Upper lobe of left lung (tissue), 6 donors: Measurements from ENCODE around the gene GSTT2. TPM values are rescaled to one million over a fixed set of nuclear protein-coding genes. Genes with fewer than 3 reads are reported as not detected.
"Not testable (repeated sequence)": the region's sequence is repeated elsewhere in the genome, so short reads cannot be mapped to it uniquely, and the experiment has no call there.

ENCODE experiments used
- ATAC-seq, 2 donors: fragments of 200-7000 bp; cut with Tn5 transposase; one replicate each; pipeline ENCODE4 v1.9.1; 2022; ENCODE audit warnings: mild to moderate bottlenecking in 2 of 2, moderate library complexity in 2 of 2; ENCODE audit not compliant: low FRiP score in 2 of 2
- DNase-seq, 2 donors: peaks; one replicate each; pipeline ENCODE4 v3.0.0-alpha.2; 2019 to 2020
- H3K27ac ChIP-seq, 4 donors: fragments of 200-600 bp; sonication (generic); one replicate each; pipeline ENCODE4 v1.5.1; 2016 to 2019
- H3K27me3 ChIP-seq, 4 donors: fragments of 200-600 bp; sonication (generic); one replicate each; pipeline ENCODE4 v1.5.1; 2017 to 2019
- H3K36me3 ChIP-seq, 4 donors: fragments of 200-600 bp; sonication (generic); one replicate each; pipeline ENCODE4 v1.5.1; 2016 to 2019
- H3K4me1 ChIP-seq, 4 donors: fragments of 200-600 bp; sonication (generic); one replicate each; pipeline ENCODE4 v1.5.1; 2018 to 2019
- H3K4me3 ChIP-seq, 4 donors: fragments of 200-600 bp; sonication (generic); one replicate each; pipeline ENCODE4 v1.5.1; 2017 to 2019; ENCODE audit warnings: mild to moderate bottlenecking in 2 of 4, moderate library complexity in 1 of 4
- H3K9me3 ChIP-seq, 4 donors: fragments of 200-600 bp; sonication (generic); one replicate each; pipeline ENCODE4 v1.5.1; 2018 to 2019
- CTCF ChIP-seq, 6 experiments: fragments of 450-650 bp in 4 of 6; fragments of 200-600 bp in 2 of 6; sonication (generic) in 2 of 6; IDR thresholded peaks; one replicate each; pipeline ENCODE4 v1.5.1; 2016 to 2019; ENCODE audit warnings: antibody characterized with exemption in 6 of 6
- EP300 ChIP-seq, 4 donors: sonication (generic); formaldehyde crosslinking; IDR thresholded peaks; one replicate each; pipeline ENCODE4 v1.5.1; 2017; ENCODE audit warnings: antibody characterized with exemption in 4 of 4, control low read depth in 2 of 4
- POLR2A ChIP-seq, 4 donors: fragments of 450-650 bp; IDR thresholded peaks; one replicate each; pipeline ENCODE4 v1.5.1; 2016 to 2017; ENCODE audit warnings: antibody characterized with exemption in 4 of 4, mild to moderate bottlenecking in 2 of 4
- POLR2AphosphoS5 ChIP-seq, 2 donors: sonication (generic); formaldehyde crosslinking; IDR thresholded peaks; one replicate each; pipeline ENCODE4 v1.5.1; 2017; ENCODE audit warnings: antibody characterized with exemption in 2 of 2
- WGBS, 2 donors: methylation state at CpG; one replicate each; pipeline ENCODE4 v1.1.5; 2017 to 2018; 5-methylcytosine and 5-hydroxymethylcytosine counted together
- total RNA-seq, 6 donors: library from RNA; depleted of rRNA in 4 of 6; stranded (reverse); fragments of >200 nt in 4 of 6; gene quantifications; one replicate each; pipeline versions ENCODE4 v1.1.0 to v1.2.1, GENCODE V29; 2016 to 2021
- donor health status: DM: no; HTN: no; CAD: no; lungs with moderate emphysema.
- donor health status: DM: no; HTN: yes; CAD: no; lungs with severe emphysema.

Gene GSTT2
- under 1 TPM in 2 of 6 donors, not detected in 4; 0.29 to 0.88 TPM for total RNA-seq

DNA sequence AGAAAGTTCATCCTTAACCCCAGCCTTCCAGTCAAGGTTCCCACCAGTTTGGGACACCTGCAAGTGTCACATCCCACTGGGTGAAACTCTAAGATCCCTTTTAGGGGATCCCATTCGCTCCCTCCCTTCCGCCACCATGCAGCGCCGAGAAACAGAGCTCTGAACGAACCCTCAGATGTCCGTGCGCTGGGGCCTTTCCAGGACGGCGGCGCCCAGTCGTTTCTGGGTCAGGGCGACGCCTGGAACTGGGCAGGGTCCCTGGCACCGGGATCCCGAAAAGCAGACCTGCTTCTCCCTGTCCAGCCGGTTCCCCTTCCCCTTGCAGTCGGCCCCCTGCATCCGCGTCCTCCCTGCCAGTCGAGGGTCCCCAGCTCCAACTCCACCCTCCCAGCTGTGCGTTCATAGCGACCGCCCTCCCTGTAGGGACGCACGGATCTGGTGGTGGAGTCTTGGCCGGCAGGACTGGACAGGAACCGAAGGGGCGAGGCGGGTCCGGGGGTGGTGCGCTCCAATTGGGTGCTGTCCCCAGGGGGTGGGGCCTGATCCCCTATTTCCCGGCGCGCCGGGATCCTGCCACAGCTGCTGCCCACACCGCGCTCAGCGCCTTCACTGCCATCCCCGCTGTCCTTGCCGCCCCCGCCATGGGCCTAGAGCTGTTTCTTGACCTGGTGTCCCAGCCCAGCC lies at the start of gene GSTT2:
GSTT2 (plus strand) TSS at position 578 of the 684 bp plus-strand sequence.
- H3K4me1 ChIP-seq, H3K9me3 ChIP-seq, DNase-seq, H3K4me3 ChIP-seq, H3K36me3 ChIP-seq, H3K27me3 ChIP-seq, H3K27ac ChIP-seq: not testable (repeated sequence)
- no CpG with 5 or more reads among the region's 41 CpGs for WGBS, 2 donors
- peak; percentile 93 to 96 for ATAC-seq

DNA sequence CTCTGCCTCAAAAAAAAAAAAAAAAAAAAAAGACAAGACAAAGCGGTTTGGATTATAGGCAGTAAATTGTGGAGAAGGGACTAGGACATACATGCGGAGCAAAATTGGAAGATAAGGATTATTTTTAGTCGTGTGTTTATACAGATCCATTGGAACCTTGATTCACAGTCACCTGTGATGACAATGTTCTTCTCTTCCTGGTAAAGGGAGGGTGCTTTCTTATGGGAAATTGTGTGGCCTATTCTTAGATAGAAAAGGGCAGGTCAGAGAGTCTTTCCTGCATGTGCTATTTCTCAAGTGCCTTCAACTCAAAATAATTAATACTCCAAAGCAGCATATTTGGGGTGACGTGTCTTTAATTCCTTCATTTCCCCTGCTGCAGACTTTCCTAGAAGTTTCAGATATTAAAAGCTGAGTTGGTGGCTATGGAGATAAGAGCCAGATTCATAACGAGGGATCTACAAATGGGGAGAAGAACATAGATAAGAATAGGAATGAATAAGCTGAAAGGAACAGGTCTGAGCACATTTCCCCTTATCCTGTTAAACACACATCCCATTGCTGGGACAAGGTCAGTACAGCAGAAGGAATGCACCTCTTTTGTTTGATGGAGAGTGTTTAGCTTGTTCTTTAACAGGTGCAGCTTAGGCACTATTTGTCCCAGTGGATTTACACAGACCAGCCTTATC lies 41.5 kb upstream of the GSTT2 start:
- Histone ChIP-seq H3K9me3 (no peaks in the 10 kb centered on the region), H3K4me3 (no peak overlapping the region), H3K4me1 (peaks cover 0 to 7% (median 0%) of the 10 kb centered on the region in 4 donors), H3K27me3 (no peaks in the 10 kb centered on the region), H3K27ac (peak overlapping the region in 2 of 4 donors; percentile 52 to 64), H3K36me3 (no peaks in the 10 kb centered on the region)
- 64 to 71% methylated on average over 5 of the region's 5 CpGs for WGBS, 2 donors
- ATAC-seq (peak in 1 of 2 donors; percentile 78), DNase-seq (peak in 1 of 2 donors; percentile 22)
- TF ChIP-seq EP300 (IDR thresholded peaks at IDR 0.05): peak in 3 of 4 donors; percentile 68 to 86 (median 78)
- TF ChIP-seq POLR2AphosphoS5 (IDR thresholded peaks at IDR 0.05): peak; percentile 22 to 77
- TF ChIP-seq CTCF (IDR thresholded peaks at IDR 0.05): no peak

- DNase-seq (no peak), ATAC-seq (no peak)
- Histone ChIP-seq H3K27me3 (no peaks in the 10 kb centered on the region), H3K27ac (peak overlapping the region in 3 of 4 donors; percentile 40 to 64 (median 52)), H3K36me3 (no peaks in the 10 kb centered on the region), H3K4me3 (no peak overlapping the region), H3K4me1 (peaks cover 0 to 7% (median 0%) of the 10 kb centered on the region in 4 donors), H3K9me3 (no peaks in the 10 kb centered on the region)
- TF ChIP-seq POLR2A (IDR thresholded peaks at IDR 0.05): no peak
- no peak for TF ChIP-seq EP300 (IDR thresholded peaks at IDR 0.05)
- no peak for TF ChIP-seq POLR2AphosphoS5 (IDR thresholded peaks at IDR 0.05)
- TF ChIP-seq CTCF (IDR thresholded peaks at IDR 0.05): no peak
- 69 to 74% methylated on average over 3 of the region's 3 CpGs for WGBS, 2 donors
Measured at GRCh38 chr22:23939017-23939357, 40.9 kb upstream of the GSTT2 start.

GRCh38 chr22:23940166-23940565 lies 39.8 kb upstream of the GSTT2 start:
- DNase-seq, H3K4me3 ChIP-seq, H3K27me3 ChIP-seq, H3K9me3 ChIP-seq, H3K36me3 ChIP-seq, H3K27ac ChIP-seq, ATAC-seq, H3K4me1 ChIP-seq: not testable (repeated sequence)
- 92 to 100% methylated on average over 2 to 5 of the region's 14 CpGs for WGBS, 2 donors

- H3K27me3 ChIP-seq, H3K9me3 ChIP-seq, H3K27ac ChIP-seq, H3K4me3 ChIP-seq, DNase-seq, H3K4me1 ChIP-seq, ATAC-seq, H3K36me3 ChIP-seq: not testable (repeated sequence)
- WGBS, 2 donors: 35 to 80% methylated on average over 2 to 3 of the region's 3 CpGs
Measured at GRCh38 chr22:23947391-23947790, 32.5 kb upstream of the GSTT2 start.

- not testable (repeated sequence) for H3K4me1 ChIP-seq, H3K27me3 ChIP-seq, H3K36me3 ChIP-seq, ATAC-seq, H3K27ac ChIP-seq, H3K9me3 ChIP-seq, H3K4me3 ChIP-seq
- 82 to 91% methylated on average over 18 of the region's 18 CpGs for WGBS, 2 donors
- peak in 1 of 2 donors; percentile 52 for DNase-seq
Measured at GRCh38 chr22:23949764-23950163, 30.2 kb upstream of the GSTT2 start.

GRCh38 chr22:23951383-23951782 lies 28.6 kb upstream of the GSTT2 start:
- WGBS, 2 donors: 63 to 74% methylated on average over 1 to 2 of the region's 2 CpGs
- H3K27ac ChIP-seq, H3K4me1 ChIP-seq, ATAC-seq, H3K36me3 ChIP-seq, H3K9me3 ChIP-seq, H3K27me3 ChIP-seq, DNase-seq, H3K4me3 ChIP-seq: not testable (repeated sequence)

DNA sequence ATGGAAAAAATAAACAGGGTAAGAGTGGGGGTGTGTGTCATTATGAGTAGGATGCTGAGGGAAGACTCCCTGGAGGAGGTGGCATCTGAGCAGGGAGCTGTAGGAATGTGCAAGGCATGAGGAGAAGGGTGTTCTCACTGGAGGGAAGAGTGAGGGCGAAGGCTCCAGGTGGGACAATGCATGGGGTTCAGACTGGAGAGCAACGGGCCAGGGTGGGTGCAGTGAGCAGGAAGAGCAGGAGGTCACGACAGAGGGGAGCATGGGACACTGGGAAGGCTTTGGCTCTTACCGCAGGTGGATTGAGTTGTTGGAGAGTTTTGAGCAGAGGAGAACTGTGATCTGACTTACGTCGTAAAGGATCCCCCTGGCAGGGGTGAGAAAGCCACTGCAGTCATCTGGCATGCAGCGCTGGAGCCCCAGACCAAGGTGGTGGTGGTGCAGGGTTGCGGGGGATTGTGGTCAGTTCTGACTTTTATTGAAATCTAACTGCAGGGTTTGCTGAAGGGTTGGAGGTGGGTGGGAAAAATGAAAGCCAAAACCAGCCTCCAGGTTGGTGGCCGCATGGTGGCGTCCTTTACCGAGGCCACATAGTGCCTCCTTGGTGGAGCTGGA lies 27.0 kb upstream of the GSTT2 start:
- H3K27me3 ChIP-seq, ATAC-seq, H3K4me1 ChIP-seq, H3K27ac ChIP-seq, H3K36me3 ChIP-seq, H3K9me3 ChIP-seq, H3K4me3 ChIP-seq: not testable (repeated sequence)
- peak in 1 of 2 donors; percentile 22 for DNase-seq
- 64 to 78% methylated on average over 11 of the region's 11 CpGs for WGBS, 2 donors

DNA sequence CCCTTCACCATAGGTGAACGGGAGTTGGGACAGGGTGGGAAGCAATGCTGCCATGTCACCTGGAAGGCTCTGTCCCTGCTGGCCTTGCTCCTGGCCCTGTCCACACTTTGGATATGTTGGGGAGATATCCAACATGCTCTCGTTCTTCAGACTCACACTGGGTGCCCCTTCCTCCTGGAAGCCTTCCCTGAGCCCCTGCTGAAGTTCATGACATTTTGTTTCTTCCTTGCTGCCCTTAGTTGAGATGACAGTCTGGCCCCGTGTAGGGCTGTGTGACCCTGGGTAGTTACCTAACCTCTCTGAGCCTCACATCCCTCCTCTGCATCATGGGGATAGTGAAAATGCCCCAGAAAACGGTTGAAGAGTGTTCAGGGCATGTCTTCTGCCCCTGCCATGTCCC lies 26.4 kb upstream of the GSTT2 start:
- not testable (repeated sequence) for DNase-seq, H3K27me3 ChIP-seq, H3K4me1 ChIP-seq, H3K4me3 ChIP-seq, ATAC-seq, H3K27ac ChIP-seq, H3K9me3 ChIP-seq, H3K36me3 ChIP-seq
- 66 to 69% methylated on average over 4 of the region's 4 CpGs for WGBS, 2 donors

GRCh38 chr22:23954193-23954990 lies 25.5 kb upstream of the GSTT2 start:
- H3K4me3 ChIP-seq, DNase-seq, H3K4me1 ChIP-seq, H3K36me3 ChIP-seq, ATAC-seq, H3K27ac ChIP-seq, H3K27me3 ChIP-seq, H3K9me3 ChIP-seq: not testable (repeated sequence)
- WGBS, 2 donors: 75 to 85% methylated on average over 8 of the region's 8 CpGs
